ENCODE data around the gene GPR52. TPM values are rescaled to one million over a fixed set of nuclear protein-coding genes. Genes with fewer than 3 reads are reported as not detected.
"Not testable (repeated sequence)": the region's sequence is repeated elsewhere in the genome, so short reads cannot be mapped to it uniquely, and the experiment has no call there.

GPR52 gene, protein sequence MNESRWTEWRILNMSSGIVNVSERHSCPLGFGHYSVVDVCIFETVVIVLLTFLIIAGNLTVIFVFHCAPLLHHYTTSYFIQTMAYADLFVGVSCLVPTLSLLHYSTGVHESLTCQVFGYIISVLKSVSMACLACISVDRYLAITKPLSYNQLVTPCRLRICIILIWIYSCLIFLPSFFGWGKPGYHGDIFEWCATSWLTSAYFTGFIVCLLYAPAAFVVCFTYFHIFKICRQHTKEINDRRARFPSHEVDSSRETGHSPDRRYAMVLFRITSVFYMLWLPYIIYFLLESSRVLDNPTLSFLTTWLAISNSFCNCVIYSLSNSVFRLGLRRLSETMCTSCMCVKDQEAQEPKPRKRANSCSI
- total RNA-seq: 1 to 10 TPM; 2.2 to 2.3 TPM

DNA sequence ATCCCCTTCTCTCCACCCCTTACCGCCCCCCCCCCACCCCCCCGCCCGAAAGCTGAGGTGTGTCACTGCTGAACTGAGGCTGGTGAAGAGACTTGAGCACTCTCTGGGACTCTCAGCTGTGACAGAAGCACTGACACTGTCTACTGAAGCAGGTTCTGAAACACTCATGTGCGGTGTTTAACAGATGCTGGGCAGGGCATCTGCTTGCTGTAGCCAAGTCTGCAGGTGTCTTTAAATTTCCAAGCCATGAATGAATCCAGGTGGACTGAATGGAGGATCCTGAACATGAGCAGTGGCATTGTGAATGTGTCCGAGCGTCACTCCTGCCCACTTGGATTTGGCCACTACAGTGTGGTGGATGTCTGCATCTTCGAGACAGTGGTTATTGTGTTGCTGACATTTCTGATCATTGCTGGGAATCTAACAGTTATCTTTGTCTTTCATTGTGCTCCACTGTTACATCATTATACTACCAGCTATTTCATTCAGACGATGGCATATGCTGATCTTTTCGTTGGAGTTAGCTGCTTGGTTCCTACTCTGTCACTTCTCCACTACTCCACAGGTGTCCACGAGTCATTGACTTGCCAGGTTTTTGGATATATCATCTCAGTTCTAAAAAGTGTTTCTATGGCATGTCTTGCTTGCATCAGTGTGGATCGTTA lies at the start of gene GPR52:
Gene GPR52 (plus strand): TSS at position 99 of the 665 bp plus-strand sequence. CDS start 148 bp downstream, at position 247.
- H3K27ac Mint-ChIP-seq: no peak within 1 kb of the TSS
- H3K27me3 Mint-ChIP-seq (ENCODE audit: low read depth): no peaks in the 10 kb centered on the region
- no peaks in the 10 kb centered on the region for H3K36me3 Mint-ChIP-seq (ENCODE audit: low read depth)
- H3K4me1 Mint-ChIP-seq (ENCODE audit: low read depth): no peaks in the 10 kb centered on the region
- ATAC-seq (no peak), DNase-seq (no peak)
- H3K4me3 Mint-ChIP-seq: no peak within 1 kb of the TSS
- ChIA-PET CTCF (no interaction called here), POLR2A (no interaction called here)
- no peaks in the 10 kb centered on the region for H3K9me3 Mint-ChIP-seq (ENCODE audit: insufficient read depth)

DNA sequence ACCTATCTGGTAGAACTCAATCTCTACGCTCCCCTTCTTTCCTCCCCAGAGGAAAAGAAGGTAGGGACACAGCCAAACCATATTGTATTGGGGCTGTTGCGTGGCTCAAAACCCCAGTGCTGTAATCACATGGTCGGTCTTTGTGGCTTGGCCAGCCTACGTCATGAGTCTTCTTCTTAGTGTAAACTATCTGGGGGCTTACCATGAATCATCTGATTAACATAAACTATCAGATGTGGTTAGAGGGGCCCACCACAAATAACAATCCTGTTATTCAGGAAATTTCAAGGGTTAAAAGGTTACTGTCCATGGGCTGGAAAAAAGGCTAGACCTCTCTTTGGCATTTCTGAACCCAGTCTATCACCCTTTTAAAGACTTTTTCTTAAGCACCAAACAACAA lies 49.5 kb upstream of the GPR52 start:
- H3K27me3 Mint-ChIP-seq (ENCODE audit: low read depth): no peaks in the 10 kb centered on the region
- H3K36me3 Mint-ChIP-seq (ENCODE audit: low read depth): peaks cover 12% of the 10 kb centered on the region
- H3K27ac Mint-ChIP-seq: no peak overlapping the region
- H3K4me1 Mint-ChIP-seq (ENCODE audit: low read depth): peaks cover 8% of the 10 kb centered on the region
- ChIA-PET POLR2A (no interaction called here), CTCF (no interaction called here)
- ATAC-seq: no peak
- no peaks in the 10 kb centered on the region for H3K9me3 Mint-ChIP-seq (ENCODE audit: insufficient read depth)
- no peak overlapping the region for H3K4me3 Mint-ChIP-seq
- DNase-seq: no peak

DNA sequence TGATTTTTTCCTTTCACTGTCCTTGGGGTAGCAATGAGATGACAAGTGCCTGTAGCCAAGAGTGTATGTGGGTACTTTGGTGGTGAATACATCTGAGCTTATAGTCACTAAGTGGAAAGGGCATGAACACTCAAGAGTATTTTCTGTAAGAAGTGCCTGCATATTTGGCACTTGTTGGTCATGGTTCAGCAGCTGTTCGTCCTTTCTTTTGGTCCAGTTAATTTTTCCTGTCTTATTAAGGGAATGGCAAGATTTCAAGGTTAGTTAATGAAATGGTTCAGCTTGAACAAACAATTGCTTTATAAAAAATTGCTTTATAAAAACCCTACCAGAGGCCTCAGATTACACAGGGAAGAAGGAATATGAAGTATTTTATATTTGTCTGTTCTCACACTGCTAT lies 48.6 kb upstream of the GPR52 start:
- ChIA-PET POLR2A (no interaction called here), CTCF (no interaction called here)
- peaks cover 8% of the 10 kb centered on the region for H3K4me1 Mint-ChIP-seq (ENCODE audit: low read depth)
- ATAC-seq (no peak), DNase-seq (no peak)
- no peak overlapping the region for H3K27ac Mint-ChIP-seq
- peaks cover 7% of the 10 kb centered on the region for H3K36me3 Mint-ChIP-seq (ENCODE audit: low read depth)
- no peaks in the 10 kb centered on the region for H3K27me3 Mint-ChIP-seq (ENCODE audit: low read depth)
- no peaks in the 10 kb centered on the region for H3K9me3 Mint-ChIP-seq (ENCODE audit: insufficient read depth)
- H3K4me3 Mint-ChIP-seq: no peak overlapping the region

DNA sequence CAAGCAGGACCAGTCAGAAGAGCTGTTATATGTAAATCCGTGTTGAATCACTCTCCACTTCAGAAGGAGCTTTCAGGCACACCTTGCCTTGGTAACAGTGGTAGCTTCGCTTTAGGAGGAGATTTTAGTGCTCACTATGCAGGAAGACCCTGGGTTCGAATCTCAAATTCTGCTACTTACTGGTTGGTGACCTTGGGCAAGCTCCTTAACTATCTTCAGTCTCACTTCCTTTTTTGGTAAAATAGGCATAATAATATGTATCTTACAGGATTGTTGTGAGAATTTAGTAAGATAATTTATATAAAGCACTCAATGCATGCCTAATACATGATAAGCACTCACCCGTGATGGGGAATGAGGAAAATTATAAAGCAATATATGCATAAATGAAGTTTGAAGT lies 46.7 kb upstream of the GPR52 start:
- Mint-ChIP-seq H3K4me1 (ENCODE audit: low read depth) (peaks cover 8% of the 10 kb centered on the region), H3K36me3 (ENCODE audit: low read depth) (peaks cover 7% of the 10 kb centered on the region), H3K4me3 (no peak overlapping the region), H3K27me3 (ENCODE audit: low read depth) (no peaks in the 10 kb centered on the region), H3K27ac (no peak overlapping the region), H3K9me3 (ENCODE audit: insufficient read depth) (no peaks in the 10 kb centered on the region)
- DNase-seq (no peak), ATAC-seq (no peak)
- CTCF ChIA-PET: no interaction called here
- POLR2A ChIA-PET: no interaction called here

DNA sequence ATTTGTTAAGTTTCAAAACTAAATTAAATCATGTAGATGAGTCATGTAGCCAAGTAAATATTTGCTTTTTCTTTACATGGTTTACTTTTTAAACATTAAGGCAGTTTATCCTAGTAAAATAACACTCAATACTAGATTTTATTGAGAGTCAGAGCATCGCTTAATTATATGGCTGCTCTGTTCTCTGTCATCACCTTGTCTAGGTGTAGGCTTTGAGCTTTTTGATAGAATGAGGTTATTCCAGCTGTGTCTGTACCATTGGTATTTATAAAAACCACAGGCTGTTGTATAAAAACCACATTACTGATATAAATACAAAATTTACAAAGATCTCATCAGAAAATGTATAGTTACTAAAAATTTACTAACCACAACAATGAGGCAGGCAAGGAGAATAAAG lies 42.5 kb upstream of the GPR52 start:
- H3K27me3 Mint-ChIP-seq (ENCODE audit: low read depth): no peaks in the 10 kb centered on the region
- POLR2A ChIA-PET: no interaction called here
- ATAC-seq: no peak
- H3K27ac Mint-ChIP-seq: no peak overlapping the region
- no peaks in the 10 kb centered on the region for H3K9me3 Mint-ChIP-seq (ENCODE audit: insufficient read depth)
- H3K4me1 Mint-ChIP-seq (ENCODE audit: low read depth): no peaks in the 10 kb centered on the region
- CTCF ChIA-PET: no interaction called here
- H3K36me3 Mint-ChIP-seq (ENCODE audit: low read depth): peaks cover 3% of the 10 kb centered on the region
- no peak for DNase-seq
- no peak overlapping the region for H3K4me3 Mint-ChIP-seq

DNA sequence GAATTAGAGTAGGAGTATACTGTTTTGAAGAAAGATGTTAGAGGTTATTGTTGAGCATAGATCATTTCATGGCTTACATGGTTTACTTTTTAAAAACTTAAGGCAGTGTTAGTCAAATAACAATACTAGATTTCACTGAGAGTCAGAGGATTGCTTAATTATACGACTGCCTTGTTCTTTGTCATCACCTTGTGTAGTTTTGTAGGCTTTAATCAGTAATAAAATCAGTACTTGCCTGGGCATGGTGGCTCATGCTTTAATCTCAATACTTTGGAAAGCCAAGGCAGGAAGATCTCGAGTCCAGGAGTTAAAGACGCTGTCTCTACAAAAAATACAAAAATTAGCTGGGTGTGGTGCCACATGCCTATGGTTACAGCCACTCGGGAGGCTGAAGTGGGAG lies 41.3 kb upstream of the GPR52 start:
- CTCF ChIA-PET: no interaction called here
- ATAC-seq: no peak
- no peaks in the 10 kb centered on the region for H3K4me1 Mint-ChIP-seq (ENCODE audit: low read depth)

DNA sequence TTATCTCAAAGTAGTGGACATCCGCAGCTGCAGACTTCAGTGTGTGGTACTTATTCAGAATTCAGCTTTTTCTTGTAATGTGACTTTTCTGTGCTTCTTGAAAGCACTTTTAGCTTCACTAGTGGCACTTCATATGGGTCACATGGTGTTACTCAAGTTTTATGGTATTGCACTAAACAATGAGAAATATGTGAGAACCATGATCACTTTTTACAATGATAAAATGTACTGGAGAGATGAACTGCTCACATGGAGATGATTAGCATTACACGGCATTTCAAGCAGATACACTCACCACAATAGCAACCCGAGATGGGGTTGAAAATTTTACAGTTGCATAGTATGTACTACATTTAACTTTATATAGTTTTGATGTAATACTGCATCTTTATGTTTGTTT lies 40.1 kb upstream of the GPR52 start:
- no peak overlapping the region for H3K27ac Mint-ChIP-seq

More for the DNA sequence above, 41.3 kb upstream of the GPR52 start:
- DNase-seq: no peak
- H3K4me3 Mint-ChIP-seq: no peak overlapping the region
- no peak overlapping the region for H3K27ac Mint-ChIP-seq
- POLR2A ChIA-PET: no interaction called here
- H3K36me3 Mint-ChIP-seq (ENCODE audit: low read depth): peaks cover 3% of the 10 kb centered on the region
- H3K27me3 Mint-ChIP-seq (ENCODE audit: low read depth): no peaks in the 10 kb centered on the region
- H3K9me3 Mint-ChIP-seq (ENCODE audit: insufficient read depth): no peaks in the 10 kb centered on the region

DNA sequence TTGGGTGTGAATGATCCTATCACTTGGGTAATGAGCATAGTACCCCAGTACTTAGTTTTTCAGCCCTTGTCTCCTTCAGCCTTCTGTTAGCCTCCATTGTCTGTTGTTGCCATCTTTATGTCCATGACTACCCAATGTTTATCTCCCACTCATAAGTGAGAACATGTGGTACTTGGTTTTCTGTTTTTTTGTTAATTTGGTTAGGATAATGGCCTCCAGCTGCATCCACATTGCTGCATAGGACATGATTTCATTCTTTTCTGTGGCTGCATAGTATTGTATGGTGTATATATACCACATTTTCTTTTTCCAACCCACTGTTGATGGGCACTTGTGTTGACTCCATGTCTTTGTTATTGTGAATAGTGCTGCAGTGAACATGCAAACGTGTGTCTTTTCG lies 39.6 kb upstream of the GPR52 start:
- DNase-seq: no peak
- H3K27ac Mint-ChIP-seq: no peak overlapping the region
- ATAC-seq: no peak
- H3K9me3 Mint-ChIP-seq (ENCODE audit: insufficient read depth): no peaks in the 10 kb centered on the region
- POLR2A ChIA-PET: no interaction called here
- CTCF ChIA-PET: no interaction called here
- H3K27me3 Mint-ChIP-seq (ENCODE audit: low read depth): no peaks in the 10 kb centered on the region
- H3K36me3 Mint-ChIP-seq (ENCODE audit: low read depth): peaks cover 3% of the 10 kb centered on the region
- no peak overlapping the region for H3K4me3 Mint-ChIP-seq
- no peaks in the 10 kb centered on the region for H3K4me1 Mint-ChIP-seq (ENCODE audit: low read depth)

More for the DNA sequence above, 40.1 kb upstream of the GPR52 start:
- ChIA-PET POLR2A (no interaction called here), CTCF (no interaction called here)
- Mint-ChIP-seq H3K27me3 (ENCODE audit: low read depth) (no peaks in the 10 kb centered on the region), H3K36me3 (ENCODE audit: low read depth) (peaks cover 3% of the 10 kb centered on the region), H3K9me3 (ENCODE audit: insufficient read depth) (no peaks in the 10 kb centered on the region), H3K4me3 (no peak overlapping the region), H3K4me1 (ENCODE audit: low read depth) (no peaks in the 10 kb centered on the region)
- ATAC-seq: no peak
- DNase-seq: no peak

DNA sequence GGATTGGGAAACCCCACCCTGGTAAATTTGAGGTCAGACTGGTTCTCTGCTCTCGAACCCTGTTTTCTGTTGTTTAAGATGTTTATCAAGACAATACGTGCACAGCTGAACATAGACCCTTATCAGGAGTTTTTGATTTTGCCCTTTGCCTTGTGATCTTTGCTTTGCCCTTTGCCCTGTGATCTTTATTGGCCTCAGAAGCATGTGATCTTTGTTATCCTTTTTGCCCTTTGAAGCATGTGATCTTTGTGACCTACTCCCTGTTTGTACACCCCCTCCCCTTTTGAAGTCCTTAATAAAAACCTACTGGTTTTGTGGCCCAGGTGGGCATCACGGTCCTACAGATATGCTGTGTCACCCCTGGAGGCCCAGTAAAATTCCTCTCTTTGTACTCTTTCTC lies 38.0 kb upstream of the GPR52 start:
- H3K9me3 Mint-ChIP-seq (ENCODE audit: insufficient read depth); POLR2A ChIA-PET; H3K4me3 Mint-ChIP-seq; H3K27ac Mint-ChIP-seq; H3K27me3 Mint-ChIP-seq (ENCODE audit: low read depth); H3K4me1 Mint-ChIP-seq (ENCODE audit: low read depth); CTCF ChIA-PET; ATAC-seq; DNase-seq: not testable (repeated sequence)
- peaks cover 13% of the 10 kb centered on the region for H3K36me3 Mint-ChIP-seq (ENCODE audit: low read depth)

DNA sequence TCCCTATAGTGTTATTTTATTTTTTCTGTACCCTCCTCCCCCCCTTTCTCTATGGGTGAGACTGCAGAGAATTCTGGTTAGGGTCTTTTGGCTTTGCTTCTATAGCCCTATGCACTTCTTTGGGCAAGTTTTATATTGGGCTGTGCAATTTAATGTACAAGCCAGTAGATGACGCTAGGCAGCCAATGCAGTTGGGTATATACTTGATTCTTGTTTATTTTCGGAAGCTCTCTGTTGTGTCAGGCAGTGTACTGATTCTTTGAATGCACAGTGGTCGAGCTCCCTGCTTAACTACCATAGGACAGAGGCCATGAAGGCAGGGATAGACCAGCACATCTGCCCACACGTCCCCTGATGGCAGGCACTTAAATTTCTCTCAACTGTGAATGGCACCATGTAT lies 34.1 kb upstream of the GPR52 start:
- H3K27ac Mint-ChIP-seq: no peak overlapping the region
- ChIA-PET POLR2A (no interaction called here), CTCF (interaction anchor here (1.5 kb wide), 1 partner anchor 151 kb away, joined by 4 read pairs; no protein-coding TSS in a partner anchor)
- H3K4me1 Mint-ChIP-seq (ENCODE audit: low read depth): peaks cover 9% of the 10 kb centered on the region
- H3K4me3 Mint-ChIP-seq: no peak overlapping the region
- no peak for ATAC-seq
- DNase-seq: no peak
- no peaks in the 10 kb centered on the region for H3K9me3 Mint-ChIP-seq (ENCODE audit: insufficient read depth)
- peaks cover 15% of the 10 kb centered on the region for H3K36me3 Mint-ChIP-seq (ENCODE audit: low read depth)
- no peaks in the 10 kb centered on the region for H3K27me3 Mint-ChIP-seq (ENCODE audit: low read depth)

DNA sequence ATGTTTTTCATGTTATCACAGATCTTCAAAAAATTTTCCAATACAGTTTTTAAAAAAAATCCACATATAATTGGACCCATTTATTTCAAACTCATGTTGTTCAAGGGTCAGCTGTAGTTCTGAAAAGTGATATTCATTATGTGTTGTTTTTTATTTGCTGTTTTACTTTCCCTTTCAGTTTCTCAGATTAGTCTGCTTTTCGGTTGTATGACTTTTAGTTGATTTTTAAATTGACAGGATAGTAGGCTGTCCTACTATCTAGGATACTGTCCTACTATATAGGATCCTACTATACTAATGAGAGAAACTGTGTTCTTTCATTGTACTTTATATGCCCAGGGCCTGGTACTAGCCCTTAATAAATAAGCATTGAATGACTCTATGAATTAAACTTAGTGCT lies 33.6 kb upstream of the GPR52 start:
- DNase-seq: no peak
- Mint-ChIP-seq H3K4me3 (peak overlapping the region; percentile 66), H3K36me3 (ENCODE audit: low read depth) (peaks cover 15% of the 10 kb centered on the region), H3K27me3 (ENCODE audit: low read depth) (no peaks in the 10 kb centered on the region), H3K9me3 (ENCODE audit: insufficient read depth) (no peaks in the 10 kb centered on the region), H3K4me1 (ENCODE audit: low read depth) (peaks cover 9% of the 10 kb centered on the region), H3K27ac (peak overlapping the region; percentile 24)
- ChIA-PET CTCF (interaction anchor here (1.5 kb wide), 1 partner anchor 152 kb away, joined by 4 read pairs; no protein-coding TSS in a partner anchor), POLR2A (no interaction called here)
- no peak for ATAC-seq

DNA sequence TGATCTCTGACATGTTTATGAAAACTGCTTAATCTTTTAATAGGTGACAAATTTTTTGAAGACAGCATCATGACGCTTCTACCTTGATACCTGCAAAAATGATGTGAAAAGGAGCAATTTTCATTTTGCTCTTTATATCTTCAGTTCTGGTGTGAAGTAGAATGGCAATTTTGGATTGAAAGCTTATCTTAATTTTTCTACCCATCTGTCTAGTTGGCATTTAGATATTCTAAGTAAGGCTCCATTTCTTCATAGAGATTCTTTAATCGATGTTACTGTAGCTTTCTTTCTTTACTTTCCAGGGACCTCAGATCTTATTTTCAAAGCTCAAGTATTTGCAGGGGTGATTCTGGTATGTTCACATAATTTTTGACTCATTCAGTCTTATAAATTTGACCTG lies 32.3 kb upstream of the GPR52 start:
- Mint-ChIP-seq H3K27me3 (ENCODE audit: low read depth) (no peaks in the 10 kb centered on the region), H3K36me3 (ENCODE audit: low read depth) (peaks cover 13% of the 10 kb centered on the region), H3K27ac (no peak overlapping the region), H3K4me3 (no peak overlapping the region), H3K9me3 (ENCODE audit: insufficient read depth) (no peaks in the 10 kb centered on the region), H3K4me1 (ENCODE audit: low read depth) (peaks cover 10% of the 10 kb centered on the region)
- DNase-seq (no peak), ATAC-seq (no peak)
- POLR2A ChIA-PET: no interaction called here
- CTCF ChIA-PET: interaction anchor here (1.4 kb wide), 1 partner anchor 153 kb away, joined by 3 read pairs; no protein-coding TSS in a partner anchor
